Neuronal stem cell (in vitro differentiated cells): Measurements from ENCODE around the gene ASZ1.

Experiments
- DNase-seq: peaks from one replicate; pipeline ENCODE4 v3.0.0-alpha.2; 2013; ENCODE audit warnings: low spot score
- H2AFZ ChIP-seq: one replicate; pipeline ENCODE4 v1.6.1; 2013; ENCODE audit warnings: mild to moderate bottlenecking, low read length, inconsistent platforms
- H2AK5ac ChIP-seq: 2 replicates; pipeline ENCODE4 v1.6.1; 2013; ENCODE audit warnings: low read depth, mild to moderate bottlenecking, inconsistent platforms, low read length, moderate library complexity, mixed read lengths
- H2BK120ac ChIP-seq: 2 replicates; pipeline ENCODE4 v1.6.1; 2013; ENCODE audit warnings: low read depth, mild to moderate bottlenecking, inconsistent platforms, low read length, moderate library complexity, mixed read lengths
- H2BK12ac ChIP-seq: one replicate; pipeline ENCODE4 v1.6.1; 2013; ENCODE audit warnings: low read length, inconsistent platforms
- H2BK15ac ChIP-seq: 2 replicates; pipeline ENCODE4 v1.6.1; 2013; ENCODE audit warnings: mild to moderate bottlenecking, low read length, inconsistent platforms, mixed read lengths
- H2BK5ac ChIP-seq: one replicate; pipeline ENCODE4 v1.6.1; 2013; ENCODE audit warnings: inconsistent platforms, mild to moderate bottlenecking, low read length, moderate library complexity
- H3K14ac ChIP-seq: one replicate; pipeline ENCODE4 v1.6.1; 2013; ENCODE audit warnings: low read length, inconsistent platforms
- H3K18ac ChIP-seq: 2 replicates; pipeline ENCODE4 v1.6.1; 2013; ENCODE audit warnings: low read length, inconsistent platforms
- H3K23ac ChIP-seq: 2 replicates; pipeline ENCODE4 v1.6.1; 2013; ENCODE audit warnings: low read depth, mild to moderate bottlenecking, mixed read lengths, low read length, inconsistent platforms; ENCODE audit not compliant: poor library complexity
- H3K27ac ChIP-seq: replicated peaks from 3 replicates; pipeline ENCODE4 v1.5.1; 2013; ENCODE audit warnings: low read length, inconsistent platforms
- H3K27me3 ChIP-seq, 3 experiments: 2 replicates each; pipeline ENCODE4 v1.6.1; 2013; ENCODE audit warnings: low read length in 3 of 3, mild to moderate bottlenecking in 2 of 3, inconsistent platforms in 1 of 3, low read depth in 1 of 3, mixed read lengths in 1 of 3, moderate library complexity in 1 of 3; ENCODE audit not compliant: control insufficient read depth in 3 of 3, insufficient read depth in 3 of 3
- H3K36me3 ChIP-seq, 2 donors: replicated peaks in 1 of 2; 2 replicates each; pipeline ENCODE4 v1.6.1; 2013; ENCODE audit warnings: low read length in 2 of 2; ENCODE audit not compliant: control insufficient read depth in 2 of 2, insufficient read depth in 2 of 2
- H3K4ac ChIP-seq: 2 replicates; pipeline ENCODE4 v1.6.1; 2013; ENCODE audit warnings: inconsistent platforms, mild to moderate bottlenecking, low read length, moderate library complexity
- H3K4me1 ChIP-seq, 2 donors: 1 replicate in 1 of 2; 2 replicates in 1 of 2; pipeline ENCODE4 v1.6.1; 2013; ENCODE audit warnings: low read length in 2 of 2, low read depth in 1 of 2; ENCODE audit not compliant: control insufficient read depth in 2 of 2, insufficient read depth in 1 of 2
- H3K4me2 ChIP-seq: one replicate; pipeline ENCODE4 v1.6.1; 2013; ENCODE audit warnings: mild to moderate bottlenecking, low read length, inconsistent platforms; ENCODE audit not compliant: insufficient read depth, poor library complexity, severe bottlenecking
- H3K4me3 ChIP-seq, 2 donors: 2 replicates each; pipeline ENCODE4 v1.5.1; 2013; ENCODE audit warnings: low read length in 2 of 2, mild to moderate bottlenecking in 2 of 2, inconsistent platforms in 1 of 2, moderate library complexity in 1 of 2
- H3K79me1 ChIP-seq: one replicate; pipeline ENCODE4 v1.6.1; 2013; ENCODE audit warnings: low read depth, mild to moderate bottlenecking, inconsistent platforms, low read length, moderate library complexity
- H3K9ac ChIP-seq: one replicate; pipeline ENCODE4 v1.6.1; 2013; ENCODE audit warnings: mild to moderate bottlenecking, low read depth, low read length, inconsistent platforms; ENCODE audit not compliant: poor library complexity
- H3K9me3 ChIP-seq, 2 donors: replicated peaks in 1 of 2; 2 replicates each; pipeline versions ENCODE3 to v1.6.1; 2013; ENCODE audit warnings: low read length in 2 of 2, mild to moderate bottlenecking in 2 of 2, inconsistent platforms in 1 of 2, low read depth in 1 of 2, mixed read lengths in 1 of 2, moderate library complexity in 1 of 2; ENCODE audit not compliant: control insufficient read depth in 2 of 2, insufficient read depth in 1 of 2
- H4K8ac ChIP-seq: one replicate; pipeline ENCODE4 v1.6.1; 2013; ENCODE audit warnings: low read depth, mild to moderate bottlenecking, inconsistent platforms, low read length, moderate library complexity
- H4K91ac ChIP-seq: one replicate; pipeline ENCODE4 v1.6.1; 2013; ENCODE audit warnings: low read length, low read depth, mild to moderate bottlenecking, inconsistent platforms; ENCODE audit not compliant: poor library complexity
- WGBS, 2 donors: extraction: QIAGEN DNeasy Blood & Tissue Kit; methylation state at CpG; one replicate each; pipeline ENCODE4 v1.1.7; 2013; ENCODE audit warnings: missing lambda C conversion rate in 2 of 2, mixed read lengths in 1 of 2; ENCODE audit not compliant: insufficient read length in 2 of 2, insufficient replicate concordance in 1 of 2; ENCODE audit errors: extremely low coverage in 2 of 2; 5-methylcytosine and 5-hydroxymethylcytosine counted together

ASZ1 gene

GRCh38 chr7:117381362-117381761 lies 45.9 kb downstream of the ASZ1 start:
- Histone ChIP-seq H2BK12ac (no peak overlapping the region), H3K4me1 (no peaks in the 10 kb centered on the region), H3K27ac (no peak overlapping the region), H3K9ac (no peak overlapping the region), H4K8ac (no peak overlapping the region), H3K27me3 (no peaks in the 10 kb centered on the region), H3K36me3 (no peaks in the 10 kb centered on the region), H4K91ac (no peak overlapping the region), H3K9me3 (no peaks in the 10 kb centered on the region), H3K18ac (no peak overlapping the region), H3K4me2 (no peak overlapping the region), H3K23ac (no peak overlapping the region), H2BK5ac (no peak overlapping the region), H3K4ac (no peak overlapping the region), H2BK15ac (no peak overlapping the region), H3K4me3 (no peak overlapping the region), H3K14ac (no peak overlapping the region), H2BK120ac (no peak overlapping the region), H3K79me1 (no peaks in the 10 kb centered on the region), H2AFZ (no peak overlapping the region), H2AK5ac (no peak overlapping the region)
- DNase-seq: no peak

GRCh38 chr7:117375380-117375779 lies 51.9 kb downstream of the ASZ1 start:
- Histone ChIP-seq H2BK12ac (no peak overlapping the region), H3K79me1 (no peaks in the 10 kb centered on the region), H3K18ac (no peak overlapping the region), H2BK15ac (no peak overlapping the region), H2BK5ac (no peak overlapping the region), H3K14ac (no peak overlapping the region), H4K8ac (no peak overlapping the region), H3K4me2 (no peak overlapping the region), H4K91ac (no peak overlapping the region), H3K27me3 (no peaks in the 10 kb centered on the region), H3K27ac (no peak overlapping the region), H3K36me3 (no peaks in the 10 kb centered on the region), H3K4me1 (no peaks in the 10 kb centered on the region), H3K4ac (no peak overlapping the region), H3K4me3 (no peak overlapping the region), H2BK120ac (no peak overlapping the region), H2AK5ac (no peak overlapping the region), H3K23ac (no peak overlapping the region), H2AFZ (no peak overlapping the region), H3K9ac (no peak overlapping the region), H3K9me3 (no peaks in the 10 kb centered on the region)
- DNase-seq: no peak
- no CpG with 5 or more reads among the region's 2 CpGs for WGBS, 2 donors

- Histone ChIP-seq H3K4me1 (no peaks in the 10 kb centered on the region), H2BK12ac (no peak overlapping the region), H2BK120ac (no peak overlapping the region), H3K4me2 (no peak overlapping the region), H3K79me1 (no peaks in the 10 kb centered on the region), H3K4me3 (no peak overlapping the region), H3K14ac (no peak overlapping the region), H3K9ac (no peak overlapping the region), H4K91ac (no peak overlapping the region), H2AFZ (no peak overlapping the region), H3K23ac (no peak overlapping the region), H3K4ac (no peak overlapping the region), H2BK15ac (no peak overlapping the region), H3K9me3 (no peaks in the 10 kb centered on the region), H3K36me3 (no peaks in the 10 kb centered on the region), H2BK5ac (no peak overlapping the region), H3K27ac (no peak overlapping the region), H3K18ac (no peak overlapping the region), H2AK5ac (no peak overlapping the region), H3K27me3 (no peaks in the 10 kb centered on the region), H4K8ac (no peak overlapping the region)
- WGBS, 2 donors: no CpG with 5 or more reads among the region's 1 CpG
- DNase-seq: no peak
These were observed 55.2 kb downstream of the ASZ1 start for GRCh38 chr7:117372073-117372472.

- no peak overlapping the region for H2AK5ac ChIP-seq
- H4K8ac ChIP-seq: peak overlapping the region; percentile 82
- H2BK15ac ChIP-seq: no peak overlapping the region
- no peak overlapping the region for H3K4me2 ChIP-seq
- H3K36me3 ChIP-seq: no peaks in the 10 kb centered on the region
- H3K18ac ChIP-seq: no peak overlapping the region
- no peak overlapping the region for H3K14ac ChIP-seq
- H2BK5ac ChIP-seq: no peak overlapping the region
- no peak overlapping the region for H3K4ac ChIP-seq
- no peaks in the 10 kb centered on the region for H3K79me1 ChIP-seq
- no peak overlapping the region for H2AFZ ChIP-seq
- no peak for DNase-seq
- H2BK120ac ChIP-seq: no peak overlapping the region
- H3K27ac ChIP-seq: no peak overlapping the region
- no peaks in the 10 kb centered on the region for H3K27me3 ChIP-seq
- no peak overlapping the region for H2BK12ac ChIP-seq
- no peak overlapping the region for H3K4me3 ChIP-seq
- H4K91ac ChIP-seq: no peak overlapping the region
- no peaks in the 10 kb centered on the region for H3K9me3 ChIP-seq
- no peak overlapping the region for H3K23ac ChIP-seq
- H3K9ac ChIP-seq: no peak overlapping the region
- no peaks in the 10 kb centered on the region for H3K4me1 ChIP-seq
These were observed 62.8 kb downstream of the ASZ1 start for GRCh38 chr7:117364339-117365080.
